K562 (cell line): ENCODE results near the gene TRAF5. TPM values are rescaled to one million over a fixed set of nuclear protein-coding genes. Genes with fewer than 3 reads are reported as not detected.

ENCODE experiments used
- ATAC-seq: fragments of 200-7000 bp; cut with Tn5 transposase; 3 replicates; pipeline ENCODE4 v1.9.1; 2020; ENCODE audit warnings: moderate library complexity
- BruUV-seq: library from RNA; stranded (reverse); fragments of 400-500 nt; replicated peaks from 2 replicates; lab custom pipeline; 2021; lab: Mats Ljungman, UMichigan
- CTCF ChIA-PET: fragments of 300-600 bp; formaldehyde crosslinking; extraction: SDS; loops from one replicate; lab custom pipeline; 2021; ENCODE audit warnings: low intra/inter-chr PET ratio; lab: Yijun Ruan, JAX
- POLR2A ChIA-PET: fragments of 300-600, 350-650 bp; sonication (Branson Sonifier 250); formaldehyde crosslinking; extraction: SDS; loops from one replicate; lab custom pipeline; 2021; ENCODE audit warnings: antibody characterized with exemption, inconsistent platforms; lab: Yijun Ruan, JAX
- DNase-seq, 4 experiments: peaks; one replicate each; pipeline versions ENCODE4 v3.0.0 to v3.0.0-alpha.2; 2011 to 2018; ENCODE audit warnings: low spot score in 3 of 4, mixed read lengths in 3 of 4; ENCODE audit errors: extremely low read depth in 1 of 4
- FAIRE-seq: peaks from 2 replicates; lab custom pipeline; 2011; peaks lifted over from hg19 to GRCh38; lab: Jason Lieb, UNC
- H2AFZ ChIP-seq: 2 replicates; pipeline ENCODE4 v1.6.0; 2011; ENCODE audit warnings: low read depth, low read length, control low read depth, inconsistent platforms
- H3K27ac ChIP-seq: fragments of 200-600 bp; 3 replicates; pipeline ENCODE4 v1.8.0; 2011; ENCODE audit warnings: low read depth, mild to moderate bottlenecking, control low read depth, inconsistent platforms, low read length, moderate library complexity, mixed read lengths; ENCODE audit errors: extremely low read depth
- H3K27me3 ChIP-seq, 2 experiments: fragments of 300-600 bp in 1 of 2; 2 replicates in 1 of 2; 3 replicates in 1 of 2; pipeline versions ENCODE4 v1.6.0 to v1.8.0; 2011; ENCODE audit warnings: inconsistent platforms in 2 of 2, low read length in 2 of 2, mild to moderate bottlenecking in 1 of 2, mixed read lengths in 1 of 2, moderate library complexity in 1 of 2; ENCODE audit not compliant: control insufficient read depth in 2 of 2, insufficient read depth in 2 of 2
- H3K36me3 ChIP-seq: fragments of 300-600 bp; 3 replicates; pipeline ENCODE4 v1.8.0; 2011; ENCODE audit warnings: mild to moderate bottlenecking, low read length, inconsistent platforms; ENCODE audit not compliant: control insufficient read depth, insufficient read depth
- H3K4me1 ChIP-seq, 2 experiments: fragments of 200-600 bp in 1 of 2; replicated peaks in 1 of 2; 2 replicates in 1 of 2; 3 replicates in 1 of 2; pipeline versions ENCODE4 v1.5.1 to v1.8.0; 2011; ENCODE audit warnings: inconsistent platforms in 2 of 2, low read length in 2 of 2, mild to moderate bottlenecking in 1 of 2, mixed read lengths in 1 of 2, moderate library complexity in 1 of 2; ENCODE audit not compliant: control insufficient read depth in 2 of 2, insufficient read depth in 2 of 2
- H3K4me2 ChIP-seq: 2 replicates; pipeline ENCODE4 v1.6.1; 2011; ENCODE audit warnings: low read length, control low read depth, inconsistent platforms, mixed read lengths; ENCODE audit not compliant: insufficient read depth
- H3K4me3 ChIP-seq: fragments of 200-600 bp; sonication (generic), shearing (Covaris generic); 2 replicates; pipeline ENCODE4 v1.5.1; 2016; ENCODE audit warnings: control low read depth, inconsistent platforms
- H3K79me2 ChIP-seq: fragments of 200-600 bp; 3 replicates; pipeline ENCODE4 v1.8.0; 2011; ENCODE audit warnings: low read length, inconsistent platforms; ENCODE audit not compliant: control insufficient read depth, insufficient read depth
- H3K9ac ChIP-seq, 2 experiments: 2 replicates each; pipeline versions ENCODE4 v1.6.0 to v1.6.1; 2011; ENCODE audit warnings: low read depth in 2 of 2, low read length in 2 of 2, control low read depth in 1 of 2, inconsistent platforms in 1 of 2, mild to moderate bottlenecking in 1 of 2, mixed read lengths in 1 of 2; ENCODE audit not compliant: insufficient read depth in 1 of 2
- H3K9me1 ChIP-seq: one replicate; pipeline ENCODE4 v1.6.0; 2011; ENCODE audit warnings: inconsistent platforms, mild to moderate bottlenecking, low read length, moderate library complexity; ENCODE audit not compliant: control insufficient read depth, insufficient read depth
- H3K9me3 ChIP-seq: replicated peaks from 2 replicates; pipeline ENCODE4 v1.5.1; 2011; ENCODE audit warnings: low read depth, low read length, inconsistent platforms; ENCODE audit not compliant: control insufficient read depth, insufficient read depth
- H4K20me1 ChIP-seq: replicated peaks from 2 replicates; pipeline ENCODE4 v1.6.1; 2011; ENCODE audit warnings: low read length, inconsistent platforms, mixed read lengths; ENCODE audit not compliant: control insufficient read depth, insufficient read depth
- CBX2 ChIP-seq: fragments of 200-600 bp; sonication (generic); IDR thresholded peaks from one replicate; pipeline ENCODE4 v1.6.1; 2012; ENCODE audit warnings: mild to moderate bottlenecking, low read length, inconsistent platforms; ENCODE audit not compliant: insufficient read depth, poor library complexity, severe bottlenecking
- ERF ChIP-seq: fragments of 450-650 bp; formaldehyde crosslinking; IDR thresholded peaks from 2 replicates; pipeline ENCODE4 v1.4.0; 2020; ENCODE audit warnings: mild to moderate bottlenecking, mixed read lengths
- FOSL1 ChIP-seq: fragments of 200-800 bp; sonication (Bioruptor generic); conservative IDR thresholded peaks from 2 replicates; pipeline ENCODE4 v1.6.1; 2016; ENCODE audit warnings: missing genetic modification characterization, missing compliant biosample characterization
- GABPA ChIP-seq: fragments of 200-800 bp; sonication (Bioruptor generic); conservative IDR thresholded peaks from 2 replicates; pipeline ENCODE4 v1.6.1; 2016; ENCODE audit warnings: low read depth, missing genetic modification characterization, missing compliant biosample characterization
- HDGF ChIP-seq: fragments of 450-650 bp; IDR thresholded peaks from 2 replicates; pipeline ENCODE4 v1.6.1; 2016
- MAFG ChIP-seq: fragments of 450-650 bp; conservative IDR thresholded peaks from 2 replicates; pipeline ENCODE4 v1.6.1; 2016; ENCODE audit warnings: missing genetic modification characterization, missing compliant biosample characterization
- MEIS2 ChIP-seq: fragments of 450-650 bp; IDR thresholded peaks from 2 replicates; pipeline ENCODE4 v1.6.1; 2014; ENCODE audit warnings: mild to moderate bottlenecking; ENCODE audit not compliant: partially characterized antibody
- NUFIP1 ChIP-seq: fragments of 450-650 bp; IDR thresholded peaks from 2 replicates; pipeline ENCODE4 v1.6.1; 2018; ENCODE audit not compliant: partially characterized antibody
- SIN3A ChIP-seq, 2 experiments: fragments of 150-350 bp in 1 of 2; IDR thresholded peaks; 2 replicates each; pipeline ENCODE4 v1.6.1; 2011 to 2016; ENCODE audit warnings: borderline replicate concordance in 2 of 2, low read depth in 2 of 2, low read length in 2 of 2, mild to moderate bottlenecking in 2 of 2, moderate library complexity in 2 of 2; ENCODE audit not compliant: control insufficient read depth in 1 of 2
- SMC3 ChIP-seq: conservative IDR thresholded peaks from 2 replicates; pipeline ENCODE4 v1.6.1; 2011; ENCODE audit warnings: low read depth, low read length, improper control_type of control experiment; ENCODE audit not compliant: insufficient read depth
- TAF15 ChIP-seq: fragments of 200-400 bp; formaldehyde crosslinking; IDR thresholded peaks from 2 replicates; pipeline ENCODE4 v1.6.1; 2017; ENCODE audit warnings: mild to moderate bottlenecking, low read depth, low read length, moderate library complexity
- TAF9B ChIP-seq: fragments of 450-650 bp; IDR thresholded peaks from 2 replicates; pipeline ENCODE4 v1.6.1; 2018; ENCODE audit warnings: mild to moderate bottlenecking; ENCODE audit not compliant: partially characterized antibody
- ZNF134 ChIP-seq: fragments of 250-450 bp; sonication (Bioruptor Pico); conservative IDR thresholded peaks from 2 replicates; pipeline ENCODE4 v1.4.0; 2020
- WGBS: fragments of 100-300 bp; shearing (Covaris generic); methylation state at CpG from one replicate; pipeline ENCODE4 v1.1.6; 2016; ENCODE audit warnings: low coverage, mixed read lengths; ENCODE audit not compliant: insufficient coverage; ENCODE audit errors: missing lambda C conversion rate; 5-methylcytosine and 5-hydroxymethylcytosine counted together
- in situ Hi-C: fragments of 300-500 bp; cut with MboI; formaldehyde crosslinking; loops from 4 replicates; pipeline ENCODE4 v1.15.0; 2018; ENCODE audit warnings: inconsistent platforms, mixed read lengths
- intact Hi-C: fragments of 100-400 bp; cut with micrococcal nuclease; formaldehyde crosslinking; loops from 2 replicates; pipeline ENCODE4 v1.14.2; 2022
- polyA plus RNA-seq, 8 experiments: library from polyadenylated mRNA; depleted of rRNA in 4 of 8; stranded (reverse) in 5 of 8; unstranded in 3 of 8; fragments of >200 nt; fragmentation: Nextera tagmentation in 2 of 8; fragmentation: Illumina TruSeq in 1 of 8; extraction: Ambion mirVana in 2 of 8; extraction: Trizol in 1 of 8; gene quantifications; 2 replicates each; pipeline versions ENCODE4 v1.2.1 to v1.2.3, GENCODE V29; 2011 to 2014; ENCODE audit warnings: inconsistent platforms in 1 of 8, missing spikeins in 1 of 8
- total RNA-seq, 7 experiments: library from RNA; depleted of rRNA in 6 of 7; stranded (reverse); fragments of >200 nt in 6 of 7; fragmentation: Illumina TruSeq in 2 of 7; extraction: Trizol in 2 of 7; gene quantifications; 2 replicates each; pipeline versions ENCODE4 v1.2.1 to v1.2.3, GENCODE V29; 2011 to 2021; ENCODE audit warnings: low replicate concordance in 1 of 7
- TF ChIP-seq, protein P1 (sequence below): sonication (generic); formaldehyde crosslinking; IDR thresholded peaks from 2 replicates; pipeline ENCODE4 v1.8.1; 2023; ENCODE audit warnings: mild to moderate bottlenecking, missing genetic modification reagents
- TF ChIP-seq, protein P2 (sequence below): fragments of 250-450 bp; sonication (Bioruptor Pico); IDR thresholded peaks from 2 replicates; pipeline ENCODE4 v1.8.0; 2022; ENCODE audit warnings: moderate library complexity, mild to moderate bottlenecking, inconsistent platforms

The TRAF5 gene
- total and polyA plus RNA-seq, 9 of the 15 experiments (the other 6 are each of a cell fraction or from before 2014, with no cell fraction given) = 2.0 to 9.3 (median 5.3) TPM

DNA sequence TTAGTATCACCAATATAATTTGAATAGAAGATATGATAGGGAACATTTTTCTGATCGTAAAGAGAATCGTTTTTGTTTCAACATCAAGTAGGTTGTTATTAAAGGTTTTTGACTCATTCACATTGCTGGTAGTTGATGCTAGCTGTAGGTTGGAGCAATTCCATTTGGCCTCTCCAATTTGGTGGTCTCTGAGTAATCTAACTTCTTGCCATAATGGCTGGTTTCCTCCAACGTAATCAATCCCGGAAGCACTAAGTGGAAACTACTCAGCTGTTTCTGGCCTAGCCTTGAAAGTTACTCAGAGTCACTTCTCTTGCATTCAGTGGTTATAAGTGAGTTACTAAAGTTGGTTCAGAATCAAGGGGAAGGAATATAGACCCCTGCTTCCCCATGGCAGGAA is 41.4 kb upstream of the TRAF5 start:
- Histone ChIP-seq H3K4me1 (peaks cover 0 to 4% of the 10 kb centered on the region in 2 experiments; a peak in 1 of 5 replicates), H3K9ac (no peak overlapping the region), H3K27ac (no peak overlapping the region), H4K20me1 (no peaks in the 10 kb centered on the region), H3K4me2 (no peak overlapping the region), H2AFZ (no peak overlapping the region), H3K4me3 (no peak overlapping the region), H3K79me2 (0 out of 3 replicates have a peak, but pooled peaks cover 3% of the 10 kb centered on the region), H3K9me1 (peaks cover 2% of the 10 kb centered on the region), H3K27me3 (no peaks in the 10 kb centered on the region), H3K36me3 (peaks cover 69% of the 10 kb centered on the region), H3K9me3 (no peaks in the 10 kb centered on the region)
- WGBS = 86% methylated on average over 4 of the region's 4 CpGs
- CTCF ChIA-PET = no interaction called here
- POLR2A ChIA-PET = interaction anchor here (0.8 to 1.4 kb wide), 2 partner anchors 12 to 15 kb away, joined by 3 to 4 read pairs; no protein-coding TSS in a partner anchor
- FAIRE-seq = no peak
- BruUV-seq = no TSS peak
- no peak for DNase-seq
- TF ChIP-seq MEIS2 (no peak), FOSL1 (tag) (no peak), SIN3A (IDR thresholded peaks at IDR 0.05; ENCODE audit: borderline replicate concordance in 2 of 2, control insufficient read depth in 1 of 2, low read depth in 2 of 2, low read length in 2 of 2) (0 out of 4 replicates have a peak, but pooled peaks of 1 of the 2 experiments have one; percentile 16)
- ATAC-seq = no peak
- intact Hi-C loops = no loop called here
- in situ Hi-C loops = no loop called here

DNA sequence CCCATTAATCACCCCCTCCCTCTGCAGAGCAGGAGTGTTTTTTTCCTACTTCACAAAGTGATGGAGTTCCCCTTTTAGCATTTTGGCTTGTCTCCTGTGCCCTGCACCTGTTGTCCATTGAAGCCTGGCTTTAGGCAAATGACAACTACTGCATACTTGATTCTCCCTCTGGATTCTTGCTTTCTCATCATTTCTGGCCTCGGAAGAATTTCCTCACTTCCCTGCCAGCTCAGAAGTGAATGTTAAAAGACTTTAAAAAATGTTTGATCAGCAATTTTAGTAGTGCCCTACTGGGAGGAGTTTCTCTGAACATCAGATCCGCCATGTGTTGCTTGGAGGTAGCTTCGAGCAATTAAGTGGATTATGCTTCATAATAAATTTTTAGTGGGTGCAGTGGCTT is 39.4 kb upstream of the TRAF5 start:
- Histone ChIP-seq H3K4me1 (no peaks in the 10 kb centered on the region), H3K9me1 (peaks cover 2% of the 10 kb centered on the region), H3K27ac (no peak overlapping the region), H3K79me2 (0 out of 3 replicates have a peak, but pooled peaks cover 3% of the 10 kb centered on the region), H3K9ac (no peak overlapping the region), H2AFZ (no peak overlapping the region), H3K4me3 (no peak overlapping the region), H3K9me3 (no peaks in the 10 kb centered on the region), H3K27me3 (no peaks in the 10 kb centered on the region), H3K36me3 (peaks cover 73% of the 10 kb centered on the region), H3K4me2 (no peak overlapping the region), H4K20me1 (no peaks in the 10 kb centered on the region)
- in situ Hi-C loops (no loop called here), intact Hi-C loops (no loop called here)
- ChIA-PET CTCF (no interaction called here), POLR2A (interaction anchor here (0.7 kb wide), 1 partner anchor 22 kb away, joined by 6 read pairs; no protein-coding TSS in a partner anchor)
- 92% methylated on average over 3 of the region's 3 CpGs for WGBS
- BruUV-seq = no TSS peak
- ATAC-seq = no peak
- no peak for DNase-seq
- FAIRE-seq = no peak
- TF ChIP-seq, protein P1, sequence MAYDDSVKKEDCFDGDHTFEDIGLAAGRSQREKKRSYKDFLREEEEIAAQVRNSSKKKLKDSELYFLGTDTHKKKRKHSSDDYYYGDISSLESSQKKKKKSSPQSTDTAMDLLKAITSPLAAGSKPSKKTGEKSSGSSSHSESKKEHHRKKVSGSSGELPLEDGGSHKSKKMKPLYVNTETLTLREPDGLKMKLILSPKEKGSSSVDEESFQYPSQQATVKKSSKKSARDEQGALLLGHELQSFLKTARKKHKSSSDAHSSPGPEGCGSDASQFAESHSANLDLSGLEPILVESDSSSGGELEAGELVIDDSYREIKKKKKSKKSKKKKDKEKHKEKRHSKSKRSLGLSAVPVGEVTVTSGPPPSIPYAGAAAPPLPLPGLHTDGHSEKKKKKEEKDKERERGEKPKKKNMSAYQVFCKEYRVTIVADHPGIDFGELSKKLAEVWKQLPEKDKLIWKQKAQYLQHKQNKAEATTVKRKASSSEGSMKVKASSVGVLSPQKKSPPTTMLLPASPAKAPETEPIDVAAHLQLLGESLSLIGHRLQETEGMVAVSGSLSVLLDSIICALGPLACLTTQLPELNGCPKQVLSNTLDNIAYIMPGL (CRISPR knock-in tag) = no peak
- TF ChIP-seq NUFIP1 = no peak
- TF ChIP-seq CBX2 = no peak
- TF ChIP-seq ERF (CRISPR knock-in tag) = no peak
- no peak for TF ChIP-seq GABPA (tag)
- peak; percentile 88 for TF ChIP-seq MAFG (tag)
- TF ChIP-seq ZNF134 = no peak
- no peak for TF ChIP-seq TAF9B
- TF ChIP-seq, protein P2, sequence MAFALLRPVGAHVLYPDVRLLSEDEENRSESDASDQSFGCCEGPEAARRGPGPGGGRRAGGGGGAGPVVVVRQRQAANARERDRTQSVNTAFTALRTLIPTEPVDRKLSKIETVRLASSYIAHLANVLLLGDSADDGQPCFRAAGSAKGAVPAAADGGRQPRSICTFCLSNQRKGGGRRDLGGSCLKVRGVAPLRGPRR (CRISPR knock-in tag) = no peak
- TF ChIP-seq TAF15 = no peak
- TF ChIP-seq SMC3 = no peak
- no peak for TF ChIP-seq HDGF
